HS-5 (cell line): ENCODE measurements around the gene CELA2B.
A peak's percentile ranks its signal among the peaks of the same experiment; 100 is the strongest.

Experiments
- DNase-seq: peaks from one replicate; pipeline ENCODE4 v3.0.0-alpha.2; 2012; ENCODE audit warnings: low read depth

CELA2B gene

DNA sequence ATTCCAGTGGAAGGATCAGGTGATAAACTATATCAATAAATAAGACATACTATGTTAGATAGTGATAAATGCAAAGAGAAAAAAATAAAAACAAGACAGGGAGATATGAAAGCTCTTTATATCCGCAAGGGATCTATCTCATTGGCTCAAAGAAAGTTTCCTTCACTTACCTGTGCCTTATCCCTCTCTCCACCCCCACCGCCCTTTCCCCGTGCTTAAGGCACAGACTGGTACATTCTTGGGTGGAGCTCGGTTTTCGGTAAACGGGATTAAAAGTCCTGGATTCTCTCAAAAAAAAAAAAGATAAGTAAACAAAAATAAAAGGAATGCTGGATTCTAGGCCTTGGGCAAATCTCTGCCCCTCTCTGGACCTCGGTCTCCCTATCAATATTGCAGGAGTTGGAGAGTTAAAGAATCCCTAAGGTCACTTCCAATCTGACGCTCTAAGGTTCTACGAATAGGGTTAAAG is 50.2 kb downstream of the CELA2B start:
- DNase-seq, result no peak

DNA sequence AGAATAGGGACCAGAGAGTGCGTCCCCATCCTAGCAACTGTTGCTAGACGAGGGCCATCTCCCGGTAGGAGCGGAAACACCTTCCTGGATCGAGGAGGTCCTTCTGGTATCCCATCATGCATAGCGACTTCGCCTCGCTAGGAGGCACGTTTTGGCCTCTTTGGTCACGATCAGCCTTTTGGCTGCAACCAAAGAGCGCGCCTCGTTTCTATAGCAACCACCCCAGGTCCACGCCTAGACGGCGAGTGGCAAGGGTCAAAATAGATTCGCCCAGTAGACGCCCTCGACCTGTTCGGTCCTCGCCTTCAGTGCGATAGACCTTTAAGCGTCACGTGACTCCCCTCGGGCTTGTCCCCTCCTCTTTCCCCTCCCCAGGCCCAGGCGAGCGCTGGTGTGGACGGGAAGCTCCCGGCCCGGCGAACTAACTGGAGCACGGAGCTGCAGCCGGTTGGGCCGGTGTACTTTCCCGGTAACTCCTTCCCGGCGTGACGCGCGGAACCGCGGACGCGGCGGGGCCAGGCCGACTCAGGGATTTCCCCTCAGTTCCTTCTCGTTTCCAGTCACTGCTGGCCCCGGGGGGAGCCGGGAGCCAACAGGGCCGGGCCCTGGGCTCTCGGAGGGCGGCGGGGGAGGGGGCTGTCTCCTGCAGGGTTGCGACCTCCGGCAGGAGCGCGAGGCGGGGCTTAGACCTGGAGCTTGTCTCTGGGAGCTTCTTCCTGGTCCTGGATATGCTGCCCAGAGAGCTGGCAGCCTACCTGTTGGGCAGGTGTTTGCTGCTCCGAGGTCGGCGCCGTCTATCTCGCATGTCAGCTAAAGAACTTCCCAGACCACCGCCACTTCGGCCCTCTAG is 50.8 kb downstream of the CELA2B start, which contains the start of gene DNAJC16:
Gene DNAJC16 (plus strand): TSS at position 359 of the 850 bp plus-strand sequence. CDS start 2,258 bp downstream, outside the sequence.
- peak; percentile 99 for DNase-seq

GRCh38 chr1:15531003-15531402 is 55.1 kb downstream of the CELA2B start:
- DNase-seq, result no peak

- DNase-seq, result no peak
Observed at GRCh38 chr1:15531682-15532081, 55.8 kb downstream of the CELA2B start.

DNA sequence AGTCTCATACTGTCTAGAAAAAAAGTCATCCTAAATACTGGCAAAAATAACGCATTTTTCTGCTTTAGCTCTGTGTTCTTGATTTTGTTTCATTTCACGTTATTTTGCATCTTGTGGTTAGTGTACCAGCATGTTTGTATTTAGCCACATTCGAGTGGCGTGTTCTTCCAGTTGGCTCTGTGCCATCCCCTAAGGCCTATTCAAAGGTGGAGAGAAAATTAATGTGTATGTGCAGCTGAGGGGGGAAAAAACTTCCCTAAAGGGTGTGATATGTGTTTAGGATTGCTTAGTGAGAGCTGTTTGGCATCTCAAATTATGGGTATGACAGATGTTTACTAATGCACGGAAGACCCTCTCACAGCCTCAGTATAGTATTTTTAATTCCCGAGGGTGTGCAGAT is 62.9 kb downstream of the CELA2B start:
- no peak for DNase-seq

DNA sequence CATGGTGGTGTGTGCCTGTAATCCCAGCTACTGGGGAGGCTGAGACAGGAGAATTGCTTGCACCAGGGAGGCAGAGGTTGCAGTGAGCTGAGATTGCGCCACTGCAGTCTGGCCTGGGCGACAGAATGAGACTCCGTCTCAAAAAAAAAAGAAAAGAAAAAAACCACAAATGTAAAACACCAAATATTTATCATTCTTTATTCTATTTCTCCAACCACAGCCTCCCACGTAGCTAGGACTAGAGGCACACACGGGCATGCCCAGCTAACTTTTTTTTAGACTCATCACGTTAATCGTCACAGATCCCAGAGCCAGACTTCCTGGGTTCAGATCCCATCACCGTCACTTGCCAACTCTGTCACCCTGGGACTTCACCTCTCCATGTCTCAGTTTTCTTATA is 64.3 kb downstream of the CELA2B start:
- DNase-seq, result no peak
